OCI-LY1 (cell line): Measurements from ENCODE around the gene CCL28.

Source experiments
- CTCF ChIP-seq: fragments of 200-600 bp; sonication (generic), shearing (Covaris generic); IDR thresholded peaks from 2 replicates; pipeline ENCODE4 v1.5.1; 2017; ENCODE audit warnings: mild to moderate bottlenecking, antibody characterized with exemption, low read length, moderate library complexity, mixed read lengths
- EZH2 ChIP-seq: fragments of 200-600 bp; sonication (generic), shearing (Covaris generic); IDR thresholded peaks from 2 replicates; pipeline ENCODE4 v1.8.0; 2017; ENCODE audit warnings: borderline replicate concordance, mixed run types, mild to moderate bottlenecking, antibody characterized with exemption, low read length, moderate library complexity, mixed read lengths

- TF ChIP-seq CTCF (no peak), EZH2 (no peak)
Observed at GRCh38 chr5:43357878-43358281, 54.3 kb downstream of the CCL28 start.
